Spleen (tissue), 11 donors: ENCODE measurements around the gene RELL1. TPM values are rescaled to one million over a fixed set of nuclear protein-coding genes. Genes with fewer than 3 reads are reported as not detected.

Experiments used
- DNase-seq: peaks from one replicate; pipeline ENCODE4 v3.0.0-alpha.2; 2020
- H3K27ac ChIP-seq, 8 donors: fragments of 200-600 bp; sonication (generic) in 7 of 8; 1 replicate in 4 of 8; 2 replicates in 4 of 8; pipeline versions ENCODE4 v1.5.0 to v1.8.0; 2016 to 2021; ENCODE audit warnings: inconsistent platforms in 4 of 8, mild to moderate bottlenecking in 4 of 8, moderate library complexity in 1 of 8
- H3K27me3 ChIP-seq, 7 donors: fragments of 200-600 bp; sonication (generic) in 6 of 7; replicated peaks in 1 of 7; 1 replicate in 4 of 7; 2 replicates in 3 of 7; pipeline versions ENCODE4 v1.5.0 to v1.8.0; 2016 to 2021; ENCODE audit warnings: inconsistent platforms in 3 of 7, mild to moderate bottlenecking in 1 of 7
- H3K36me3 ChIP-seq, 6 donors: fragments of 200-600 bp; sonication (generic) in 5 of 6; 1 replicate in 4 of 6; 2 replicates in 2 of 6; pipeline versions ENCODE4 v1.5.0 to v1.8.0; 2016 to 2021; ENCODE audit warnings: inconsistent platforms in 2 of 6
- H3K4me1 ChIP-seq, 6 donors: fragments of 200-600 bp; sonication (generic) in 5 of 6; 1 replicate in 3 of 6; 2 replicates in 3 of 6; pipeline versions ENCODE4 v1.5.0 to v1.8.0; 2016 to 2021; ENCODE audit warnings: inconsistent platforms in 3 of 6
- H3K4me3 ChIP-seq, 8 donors: fragments of 200-600 bp; sonication (generic) in 7 of 8; 1 replicate in 4 of 8; 2 replicates in 4 of 8; pipeline versions ENCODE4 v1.5.0 to v1.8.0; 2016 to 2021; ENCODE audit warnings: inconsistent platforms in 4 of 8, mild to moderate bottlenecking in 4 of 8, moderate library complexity in 2 of 8
- H3K9me3 ChIP-seq, 8 donors: fragments of 200-600 bp; sonication (generic) in 7 of 8; 1 replicate in 4 of 8; 2 replicates in 4 of 8; pipeline versions ENCODE4 v1.5.0 to v1.8.0; 2016 to 2021; ENCODE audit warnings: inconsistent platforms in 4 of 8
- POLR2A ChIP-seq, 3 donors: fragments of 450-650 bp; IDR thresholded peaks; one replicate each; pipeline ENCODE4 v1.5.1; 2017; ENCODE audit warnings: antibody characterized with exemption in 3 of 3, mild to moderate bottlenecking in 1 of 3
- POLR2AphosphoS5 ChIP-seq, 3 donors: sonication (generic); formaldehyde crosslinking; IDR thresholded peaks; one replicate each; pipeline ENCODE4 v1.5.1; 2017; ENCODE audit warnings: antibody characterized with exemption in 3 of 3
- WGBS, 5 donors: extraction: QIAGEN DNeasy Blood & Tissue Kit in 3 of 5; methylation state at CpG; one replicate each; pipeline versions ENCODE4 v1.1.5 to v1.1.7; 2013 to 2018; 5-methylcytosine and 5-hydroxymethylcytosine counted together
- intact Hi-C: fragments of 100-400 bp; cut with DNase I; formaldehyde crosslinking; loops from one replicate; pipeline ENCODE4 v1.15.0; 2023; ENCODE audit warnings: low total_unique reads
- polyA plus RNA-seq, 3 donors: library from polyadenylated mRNA; stranded (reverse); fragments of 200-250 nt; gene quantifications; one replicate each; pipeline ENCODE4 v1.2.1, GENCODE V29; 2013
- total RNA-seq, 7 donors: library from RNA; depleted of rRNA in 3 of 7; stranded (reverse); fragments of >200 nt in 3 of 7; fragmentation: NEBNext Ultra II Directional in 4 of 7; extraction: Animal tissue kit (Norgen Biotek cat#: 25700) in 4 of 7; gene quantifications; one replicate each; pipeline versions ENCODE4 v1.1.0 to v1.2.1, GENCODE V29; 2016 to 2021
- TF ChIP-seq, protein P1 (sequence below), 11 experiments: fragments of 200-600 bp in 7 of 11; fragments of 450-650 bp in 4 of 11; sonication (generic) in 4 of 11; IDR thresholded peaks in 8 of 11; conservative IDR thresholded peaks in 3 of 11; 1 replicate in 7 of 11; 2 replicates in 4 of 11; pipeline versions ENCODE4 v1.4.0 to v1.8.0; 2016 to 2021; ENCODE audit warnings: antibody characterized with exemption in 11 of 11, inconsistent platforms in 4 of 11, mild to moderate bottlenecking in 1 of 11
- donor health status: healthy with polysubstance abuse.
- donor health status: DM: no; HTN: no; CAD: no; lungs with moderate emphysema.
- donor health status: DM: no; HTN: no; CAD: no.
- donor health status: Bipolar disorder and iron deficiency.
- donor health status: healthy.
- donor health status: DM: no; HTN: no; CAD: no.
- donor health status: DM: yes; HTN: yes; CAD: no.

The RELL1 gene
- total and polyA plus RNA-seq, 10 donors, result 0.59 to 70.4 (median 42.6) TPM

DNA sequence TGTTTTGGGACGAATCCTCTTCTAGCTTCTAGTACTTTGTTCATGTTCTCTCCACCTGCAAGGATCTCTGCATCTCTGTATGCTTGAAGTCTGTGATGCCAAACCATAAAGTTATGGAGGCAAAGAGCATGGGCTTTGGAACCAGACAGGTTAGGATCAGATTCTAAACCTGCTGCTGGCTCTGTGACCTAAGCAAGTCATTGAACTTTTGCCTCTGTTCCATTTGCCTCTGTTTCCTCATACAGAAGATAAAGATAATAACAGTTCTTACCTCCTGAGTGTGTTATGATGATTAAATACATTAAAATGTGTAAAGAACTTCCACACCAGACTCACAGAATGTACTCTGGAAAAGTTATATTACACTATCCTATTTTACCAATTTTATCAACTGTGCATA lies 41.5 kb upstream of the RELL1 start:
- H3K36me3 ChIP-seq, result no peaks in the 10 kb centered on the region
- no peaks in the 10 kb centered on the region for H3K27me3 ChIP-seq
- H3K9me3 ChIP-seq, result no peaks in the 10 kb centered on the region
- no peak for DNase-seq
- H3K4me1 ChIP-seq, result peaks cover 0 to 9% (median 0%) of the 10 kb centered on the region in 6 donors
- no peak overlapping the region for H3K4me3 ChIP-seq
- intact Hi-C loops, result no loop called here
- H3K27ac ChIP-seq, result peak overlapping the region in 1 of 8 donors; percentile 10
- TF ChIP-seq POLR2AphosphoS5 (IDR thresholded peaks at IDR 0.05), result no peak
- no peak for TF ChIP-seq POLR2A (IDR thresholded peaks at IDR 0.05)
- TF ChIP-seq, protein P1, sequence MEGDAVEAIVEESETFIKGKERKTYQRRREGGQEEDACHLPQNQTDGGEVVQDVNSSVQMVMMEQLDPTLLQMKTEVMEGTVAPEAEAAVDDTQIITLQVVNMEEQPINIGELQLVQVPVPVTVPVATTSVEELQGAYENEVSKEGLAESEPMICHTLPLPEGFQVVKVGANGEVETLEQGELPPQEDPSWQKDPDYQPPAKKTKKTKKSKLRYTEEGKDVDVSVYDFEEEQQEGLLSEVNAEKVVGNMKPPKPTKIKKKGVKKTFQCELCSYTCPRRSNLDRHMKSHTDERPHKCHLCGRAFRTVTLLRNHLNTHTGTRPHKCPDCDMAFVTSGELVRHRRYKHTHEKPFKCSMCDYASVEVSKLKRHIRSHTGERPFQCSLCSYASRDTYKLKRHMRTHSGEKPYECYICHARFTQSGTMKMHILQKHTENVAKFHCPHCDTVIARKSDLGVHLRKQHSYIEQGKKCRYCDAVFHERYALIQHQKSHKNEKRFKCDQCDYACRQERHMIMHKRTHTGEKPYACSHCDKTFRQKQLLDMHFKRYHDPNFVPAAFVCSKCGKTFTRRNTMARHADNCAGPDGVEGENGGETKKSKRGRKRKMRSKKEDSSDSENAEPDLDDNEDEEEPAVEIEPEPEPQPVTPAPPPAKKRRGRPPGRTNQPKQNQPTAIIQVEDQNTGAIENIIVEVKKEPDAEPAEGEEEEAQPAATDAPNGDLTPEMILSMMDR (IDR thresholded peaks at IDR 0.05 in 8 of 11, conservative IDR thresholded peaks at IDR 0.05 in 3 of 11), result no peak
- 88 to 100% (median 92%) methylated on average over 1 of the region's 1 CpG for WGBS, 5 donors

DNA sequence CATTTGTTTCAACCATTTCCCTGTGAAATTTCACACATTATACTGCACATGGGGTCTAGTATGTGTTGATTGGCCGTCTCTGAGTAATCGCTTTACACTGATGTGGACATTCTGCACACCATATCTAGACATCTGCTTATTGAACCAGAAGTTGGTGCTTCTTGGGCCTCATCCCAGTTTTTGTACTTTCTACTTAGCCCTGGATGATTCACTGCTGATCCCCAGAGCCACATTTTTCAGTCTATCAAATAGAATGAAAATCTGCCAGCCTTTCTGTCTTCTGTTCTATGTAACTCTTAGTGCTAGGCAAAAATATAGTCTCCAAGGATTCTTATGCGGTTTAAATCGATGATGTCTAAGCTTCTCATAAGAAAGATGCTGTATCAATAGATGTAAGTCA lies 40.5 kb upstream of the RELL1 start:
- no peak overlapping the region for H3K4me3 ChIP-seq
- no peak for DNase-seq
- 95 to 97% (median 96%) methylated on average over 4 of the region's 4 CpGs for WGBS, 5 donors

DNA sequence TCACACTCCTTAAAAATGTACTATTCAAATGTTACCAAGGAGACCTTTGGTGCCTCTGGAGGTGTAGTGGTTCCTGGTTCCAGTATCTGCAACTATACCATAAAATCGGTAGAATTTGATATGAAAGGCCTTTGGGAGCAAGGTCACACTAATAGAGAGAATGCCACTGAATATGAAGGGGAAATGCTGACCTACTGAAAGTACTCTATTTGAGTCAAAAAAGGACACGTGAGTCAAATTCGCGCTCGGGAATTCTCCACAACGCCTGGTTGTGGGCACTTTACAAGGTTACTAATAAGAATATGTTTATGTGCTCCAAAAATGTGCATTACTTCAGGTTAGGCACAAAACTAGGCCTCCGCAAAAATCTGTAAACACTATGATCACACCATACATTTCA lies 39.5 kb upstream of the RELL1 start:
- Histone ChIP-seq H3K27ac (no peak overlapping the region), H3K9me3 (no peaks in the 10 kb centered on the region), H3K27me3 (no peaks in the 10 kb centered on the region), H3K4me3 (no peak overlapping the region), H3K36me3 (no peaks in the 10 kb centered on the region), H3K4me1 (peaks cover 0 to 9% (median 0%) of the 10 kb centered on the region in 6 donors)
- intact Hi-C loops, result no loop called here
- TF ChIP-seq, protein P1 (IDR thresholded peaks at IDR 0.05 in 8 of 11, conservative IDR thresholded peaks at IDR 0.05 in 3 of 11), result no peak
- TF ChIP-seq POLR2AphosphoS5 (IDR thresholded peaks at IDR 0.05), result no peak
- TF ChIP-seq POLR2A (IDR thresholded peaks at IDR 0.05), result no peak
- 79 to 89% (median 81%) methylated on average over 7 of the region's 7 CpGs for WGBS, 5 donors
- DNase-seq, result no peak

More for the DNA sequence above, 40.5 kb upstream of the RELL1 start:
- Histone ChIP-seq H3K27me3 (no peaks in the 10 kb centered on the region), H3K27ac (no peak overlapping the region), H3K4me1 (peaks cover 0 to 9% (median 0%) of the 10 kb centered on the region in 6 donors), H3K9me3 (no peaks in the 10 kb centered on the region), H3K36me3 (no peaks in the 10 kb centered on the region)
- TF ChIP-seq POLR2AphosphoS5 (IDR thresholded peaks at IDR 0.05), result no peak
- TF ChIP-seq, protein P1 (IDR thresholded peaks at IDR 0.05 in 8 of 11, conservative IDR thresholded peaks at IDR 0.05 in 3 of 11), result no peak
- no peak for TF ChIP-seq POLR2A (IDR thresholded peaks at IDR 0.05)
- intact Hi-C loops, result no loop called here

DNA sequence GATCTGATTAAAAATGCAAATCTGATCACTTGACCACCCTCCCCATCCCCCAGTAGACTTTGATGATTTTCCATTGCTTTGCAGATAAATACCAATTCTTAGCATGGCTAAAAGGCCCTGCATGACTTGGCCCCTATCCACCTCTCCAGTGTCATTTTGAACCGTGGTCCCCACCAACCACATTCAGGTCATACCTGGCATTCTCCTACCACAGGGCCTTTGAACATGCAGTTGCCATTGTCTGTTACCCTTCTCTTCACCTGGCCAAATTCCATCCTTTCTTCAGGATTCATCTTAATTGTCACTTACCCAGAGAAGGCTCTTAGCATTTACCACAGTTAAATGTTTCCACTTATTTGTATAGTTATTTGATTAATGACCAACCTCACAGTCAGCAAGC lies 36.9 kb upstream of the RELL1 start:
- Histone ChIP-seq H3K27me3 (no peaks in the 10 kb centered on the region), H3K9me3 (no peaks in the 10 kb centered on the region), H3K36me3 (no peaks in the 10 kb centered on the region), H3K4me1 (peaks cover 0 to 3% (median 0%) of the 10 kb centered on the region in 6 donors), H3K27ac (no peak overlapping the region), H3K4me3 (no peak overlapping the region)
- DNase-seq, result no peak
- no peak for TF ChIP-seq POLR2AphosphoS5 (IDR thresholded peaks at IDR 0.05)
- TF ChIP-seq, protein P1 (IDR thresholded peaks at IDR 0.05 in 8 of 11, conservative IDR thresholded peaks at IDR 0.05 in 3 of 11), result no peak
- TF ChIP-seq POLR2A (IDR thresholded peaks at IDR 0.05), result no peak
- WGBS, 5 donors, result 83 to 100% (median 95%) methylated on average over 1 of the region's 1 CpG
- intact Hi-C loops, result no loop called here
